A172 (cell line): ENCODE measurements around the gene PRR5. TPM values are rescaled to one million over a fixed set of nuclear protein-coding genes. Genes with fewer than 3 reads are reported as not detected.
"Not testable (repeated sequence)": the region's sequence is repeated elsewhere in the genome, so short reads cannot be mapped to it uniquely, and the experiment has no call there.

Experiments used
- DNase-seq: peaks from one replicate; pipeline ENCODE4 v3.0.0-alpha.2; 2015; ENCODE audit warnings: low spot score
- total RNA-seq: library from RNA; depleted of rRNA; stranded (reverse); fragments of >200 nt; shearing (Covaris generic); gene quantifications from 2 replicates; pipeline ENCODE4 v1.2.3, GENCODE V29; 2014

Gene PRR5
- total RNA-seq, 1 experiment from 2014 or later = 7.1 TPM

DNA sequence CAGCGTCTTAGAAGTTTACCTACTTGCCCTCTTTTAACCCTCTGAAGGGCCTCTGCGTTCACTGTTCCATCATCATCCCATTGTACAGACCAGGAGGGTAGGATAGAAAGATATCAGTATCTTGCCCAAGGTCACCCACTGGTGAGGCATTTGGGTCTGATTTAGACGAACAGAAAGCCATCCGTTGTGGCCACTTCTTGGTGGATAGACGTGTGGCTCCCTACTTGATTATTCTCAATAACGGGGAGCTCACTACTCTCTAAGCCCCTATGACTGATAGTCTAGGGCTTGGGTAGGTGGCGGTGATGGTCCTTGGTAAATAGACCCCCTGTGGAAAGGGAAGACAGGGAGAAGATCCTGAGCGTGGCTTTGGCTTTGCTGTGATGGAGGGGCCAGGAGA lies 28.6 kb upstream of the PRR5 start:
- no peak for DNase-seq

DNA sequence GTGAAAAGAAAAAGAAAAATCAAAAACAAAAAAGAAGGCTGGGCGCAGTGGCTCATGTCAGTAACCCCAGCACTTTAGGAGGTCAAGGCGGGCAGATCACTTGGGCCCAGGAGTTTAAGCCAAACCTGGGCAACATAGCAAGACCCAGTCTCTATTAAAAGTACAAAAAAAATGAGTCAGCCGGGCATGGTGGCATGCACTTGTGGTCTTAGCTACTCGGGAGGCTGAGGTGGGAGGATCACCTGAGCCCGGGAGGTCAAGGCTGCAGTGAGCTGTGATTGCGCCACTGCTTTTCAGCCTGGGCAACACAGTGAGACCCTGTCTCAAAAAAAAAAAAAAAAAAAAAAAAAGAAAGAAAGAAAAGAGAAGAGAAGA lies 26.0 kb upstream of the PRR5 start:
- DNase-seq = not testable (repeated sequence)

GRCh38 chr22:44676441-44677352 lies 25.3 kb upstream of the PRR5 start:
- peak; percentile 6 for DNase-seq

DNA sequence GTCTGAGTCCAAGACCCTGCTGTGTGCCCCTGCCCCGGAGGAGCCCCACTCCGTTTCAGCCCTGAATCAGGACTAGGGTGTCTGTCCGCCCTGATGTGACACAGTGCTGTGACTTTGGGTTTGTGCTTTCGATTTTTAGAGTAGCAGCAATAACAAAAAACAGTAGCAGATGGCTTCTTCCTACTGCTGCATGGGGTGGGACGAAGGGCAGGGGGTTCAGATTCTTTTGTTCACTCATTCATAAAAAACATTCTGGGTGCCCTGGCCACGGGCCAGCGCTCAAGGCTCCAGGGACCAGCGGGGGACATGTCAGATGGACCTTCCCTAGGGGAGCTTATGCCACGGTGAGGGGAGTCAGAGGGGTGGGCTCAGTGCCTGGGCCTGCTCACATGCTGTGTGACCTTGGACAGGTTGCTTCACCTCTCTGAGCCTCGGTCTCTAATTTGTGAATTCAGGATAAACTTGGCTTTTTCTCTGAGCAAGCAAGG lies 24.6 kb upstream of the PRR5 start:
- DNase-seq = no peak

- no peak for DNase-seq
These were observed 24.0 kb upstream of the PRR5 start for GRCh38 chr22:44677871-44678555.

- no peak for DNase-seq
These were observed 23.3 kb upstream of the PRR5 start for GRCh38 chr22:44678556-44679305.

- not testable (repeated sequence) for DNase-seq
These were observed 22.7 kb upstream of the PRR5 start for GRCh38 chr22:44679306-44679647.

GRCh38 chr22:44680058-44680457 lies 21.9 kb upstream of the PRR5 start:
- DNase-seq = no peak

DNA sequence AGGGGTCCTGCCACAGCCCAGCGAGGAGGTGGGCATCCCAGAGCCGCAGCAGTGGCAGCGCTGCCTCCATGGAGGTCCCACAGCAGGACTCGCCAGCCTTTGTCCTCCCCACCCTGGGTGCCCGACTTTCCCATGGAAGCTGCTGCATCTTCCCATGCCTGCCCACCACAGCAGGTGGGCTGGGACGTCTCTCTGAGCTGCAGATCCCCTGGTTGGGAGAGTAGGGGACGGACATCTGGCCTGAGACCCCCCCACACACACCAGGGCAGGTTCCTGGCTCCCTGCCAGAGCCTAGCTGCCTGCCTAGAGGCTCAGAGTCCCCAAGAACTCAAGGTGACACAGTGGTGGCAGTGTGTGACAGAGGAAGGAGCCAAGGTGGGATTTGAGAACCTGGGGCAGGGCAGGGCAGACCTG lies 21.5 kb upstream of the PRR5 start:
- DNase-seq = no peak

DNA sequence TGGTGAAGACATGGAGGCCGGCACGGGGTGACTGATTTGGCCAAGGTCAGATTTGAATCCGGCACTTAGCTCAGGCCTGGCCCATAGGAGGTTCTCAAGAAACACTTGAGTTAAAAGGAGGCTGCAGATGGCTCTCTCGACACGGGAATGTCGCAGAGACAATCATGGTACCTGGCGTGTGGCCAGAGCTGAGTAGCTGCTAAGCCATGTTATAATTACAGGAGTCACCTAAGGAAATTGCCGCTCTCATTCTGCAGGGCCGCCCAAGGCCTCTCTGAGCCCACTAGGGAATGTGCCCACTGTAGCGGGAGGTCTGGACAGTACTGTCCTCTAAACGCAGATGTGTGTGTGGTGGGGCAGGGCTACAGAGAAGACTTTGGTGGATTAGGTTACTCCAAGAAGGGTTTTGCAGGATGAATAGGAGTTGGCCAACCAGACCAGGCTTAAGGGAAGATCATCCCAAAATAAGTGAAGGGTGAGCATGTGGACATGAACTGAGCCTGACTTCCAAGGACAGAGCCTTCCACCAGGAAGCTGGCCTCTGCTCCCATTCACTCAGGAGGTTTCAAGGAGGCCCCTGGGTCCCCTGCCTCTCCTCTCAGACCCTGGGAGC lies 19.3 kb upstream of the PRR5 start:
- DNase-seq = no peak

- no peak for DNase-seq
These were observed 18.8 kb upstream of the PRR5 start for GRCh38 chr22:44683237-44683636.

GRCh38 chr22:44683881-44684280 lies 18.1 kb upstream of the PRR5 start:
- no peak for DNase-seq

GRCh38 chr22:44684506-44685383 lies 17.3 kb upstream of the PRR5 start:
- peak; percentile 88 for DNase-seq

DNA sequence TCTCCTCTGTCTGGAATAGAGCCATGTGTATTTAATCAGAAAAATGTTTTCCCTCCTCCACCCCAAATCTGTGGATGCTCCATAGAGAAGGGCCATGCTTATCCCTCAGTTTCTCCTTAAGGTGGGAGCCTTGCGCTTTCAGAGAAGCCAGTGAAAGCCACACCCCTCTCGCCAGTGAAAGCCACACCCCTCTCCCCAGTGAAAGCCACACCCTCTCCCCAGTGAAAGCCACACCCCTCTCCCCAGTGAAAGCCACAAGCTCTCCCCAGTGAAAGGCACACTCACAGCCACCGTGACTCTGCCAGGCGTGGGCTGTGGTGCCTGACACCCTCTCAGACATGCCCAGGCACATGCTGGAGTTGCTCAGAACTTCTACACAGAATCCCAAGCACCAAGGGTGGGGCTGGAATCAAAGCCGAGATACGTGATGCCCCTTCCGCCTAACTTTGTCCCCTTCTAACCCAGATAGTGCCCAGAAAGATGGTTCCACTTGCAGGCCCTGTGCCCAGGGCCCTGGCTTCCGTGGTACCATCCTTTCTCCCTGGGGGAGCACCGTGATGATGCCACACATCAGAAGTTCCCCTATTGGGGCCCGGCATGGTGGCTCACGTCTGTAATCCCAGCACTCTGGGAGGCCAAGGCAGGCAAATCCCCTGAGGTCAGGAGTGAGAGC lies 16.5 kb upstream of the PRR5 start:
- DNase-seq = peak; percentile 46

GRCh38 chr22:44686873-44687600 lies 15.0 kb upstream of the PRR5 start:
- peak; percentile 16 for DNase-seq

DNA sequence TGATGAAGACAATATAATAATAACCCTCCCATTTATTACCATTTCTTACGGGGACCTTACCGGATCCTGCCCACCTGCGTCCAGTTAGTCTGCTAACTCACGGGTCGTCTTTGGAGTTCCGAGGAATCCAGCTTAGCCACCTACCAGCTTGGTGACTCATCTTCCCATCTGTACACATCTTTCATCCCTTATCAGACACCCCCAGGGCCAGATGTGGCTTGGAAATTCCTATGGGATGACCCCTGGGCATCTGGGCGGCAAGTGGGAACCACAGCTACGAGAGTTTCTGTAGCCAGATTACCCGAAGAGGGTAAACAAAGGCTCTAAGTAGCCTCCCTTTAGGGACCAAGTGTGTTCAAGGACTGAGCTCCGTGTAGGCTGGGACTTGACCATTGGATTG lies 12.8 kb upstream of the PRR5 start:
- DNase-seq = peak; percentile 56

DNA sequence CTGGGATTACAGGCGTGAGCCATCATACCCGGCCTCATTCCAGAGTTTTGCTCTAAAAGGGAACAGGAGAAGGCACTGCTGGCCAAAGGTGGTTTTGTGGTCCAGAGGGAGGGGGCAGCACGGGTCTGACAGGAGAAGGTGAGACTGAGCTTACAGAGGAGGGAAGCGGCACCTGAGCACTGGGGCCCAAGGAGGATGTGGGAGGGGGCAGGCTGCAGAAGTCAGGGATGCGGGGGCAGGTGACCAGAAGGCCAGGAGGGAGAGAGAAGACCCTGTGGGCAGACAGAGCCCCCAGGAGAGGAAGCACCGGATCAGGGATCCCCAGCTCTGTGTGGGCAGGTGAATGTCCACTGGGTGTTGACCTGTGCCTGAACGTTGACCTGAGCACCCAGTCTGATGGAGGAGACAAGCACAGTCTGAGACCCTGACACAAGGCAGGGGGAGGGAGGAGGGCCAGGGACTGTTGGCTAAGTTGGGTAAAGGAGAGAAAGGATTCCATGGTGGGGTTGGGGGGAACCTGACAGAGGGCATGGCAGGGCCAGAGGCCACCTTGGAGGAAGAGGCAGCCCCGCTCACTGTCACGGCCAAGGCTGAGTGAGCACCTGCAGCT lies 12.0 kb upstream of the PRR5 start:
- DNase-seq = no peak

GRCh38 chr22:44691796-44692661 lies 10.0 kb upstream of the PRR5 start:
- no peak for DNase-seq
